Measurements from ENCODE around the gene SIGMAR1. TPM values are rescaled to one million over a fixed set of nuclear protein-coding genes. Genes with fewer than 3 reads are reported as not detected.

SIGMAR1 gene
- total and polyA plus RNA-seq, 8 donors = 18.3 to 27.2 (median 22.5) TPM

GRCh38 chr9:34684145-34684544 is 46.6 kb upstream of the SIGMAR1 start:
- no peak for DNase-seq
- intact Hi-C loops (cut with DNase I) = no loop called here
- no peaks in the 10 kb centered on the region for H3K9me3 ChIP-seq
- no peaks in the 10 kb centered on the region for H3K27me3 ChIP-seq
- H3K4me3 ChIP-seq = no peak overlapping the region
- no peak for ATAC-seq
- 83 to 94% methylated on average over 4 of the region's 4 CpGs for WGBS, 2 donors
- TF ChIP-seq CTCF (IDR thresholded peaks at IDR 0.05) = no peak
- H3K36me3 ChIP-seq = no peaks in the 10 kb centered on the region
- no peak overlapping the region for H3K27ac ChIP-seq
- H3K4me1 ChIP-seq = no peaks in the 10 kb centered on the region
- FAIRE-seq = no peak

- no peaks in the 10 kb centered on the region for H3K4me1 ChIP-seq
- H3K27me3 ChIP-seq = no peaks in the 10 kb centered on the region
- intact Hi-C loops (cut with DNase I) = no loop called here
- no peak for FAIRE-seq
- no peak overlapping the region for H3K27ac ChIP-seq
- ATAC-seq = peak in 2 of 4 donors; percentile 28 to 54
- DNase-seq = no peak
- H3K4me3 ChIP-seq = no peak overlapping the region
- H3K36me3 ChIP-seq = no peaks in the 10 kb centered on the region
- 95 to 98% methylated on average over 2 of the region's 2 CpGs for WGBS, 2 donors
- no peaks in the 10 kb centered on the region for H3K9me3 ChIP-seq
- TF ChIP-seq CTCF (IDR thresholded peaks at IDR 0.05) = no peak
Observed at GRCh38 chr9:34675869-34676268, 38.3 kb upstream of the SIGMAR1 start.

- TF ChIP-seq CTCF (IDR thresholded peaks at IDR 0.05) = peak in 3 of 4 donors; percentile 10 to 45 (median 29)
- Histone ChIP-seq H3K36me3 (no peaks in the 10 kb centered on the region), H3K27ac (no peak overlapping the region), H3K27me3 (no peaks in the 10 kb centered on the region), H3K9me3 (no peaks in the 10 kb centered on the region), H3K4me3 (no peak overlapping the region), H3K4me1 (no peaks in the 10 kb centered on the region)
- FAIRE-seq (no peak), DNase-seq (peak in 3 of 6 donors; percentile 34 to 80 (median 57)), ATAC-seq (peak in 3 of 4 donors; percentile 82 to 96 (median 89))
- whole genome bisulfite sequencing, 2 donors = 43 to 52% methylated on average over 10 of the region's 10 CpGs
- intact Hi-C loops (cut with DNase I) = no loop called here
Observed at GRCh38 chr9:34675048-34675714, 37.6 kb upstream of the SIGMAR1 start.

- TF ChIP-seq CTCF (IDR thresholded peaks at IDR 0.05) = no peak
- Histone ChIP-seq H3K36me3 (no peaks in the 10 kb centered on the region), H3K9me3 (no peaks in the 10 kb centered on the region), H3K27ac (no peak overlapping the region), H3K4me3 (no peak overlapping the region), H3K27me3 (no peaks in the 10 kb centered on the region), H3K4me1 (no peaks in the 10 kb centered on the region)
- FAIRE-seq = no peak
- intact Hi-C loops (cut with DNase I) = no loop called here
- DNase-seq = no peak
- WGBS, 2 donors = 37 to 39% methylated on average over 3 of the region's 3 CpGs
- ATAC-seq = no peak
Observed at GRCh38 chr9:34674440-34674839, 36.9 kb upstream of the SIGMAR1 start.

GRCh38 chr9:34671307-34671706 is 33.7 kb upstream of the SIGMAR1 start:
- Histone ChIP-seq H3K4me1 (no peaks in the 10 kb centered on the region), H3K9me3 (no peaks in the 10 kb centered on the region), H3K36me3 (no peaks in the 10 kb centered on the region), H3K27ac (no peak overlapping the region), H3K4me3 (no peak overlapping the region), H3K27me3 (no peaks in the 10 kb centered on the region)
- DNase-seq (no peak), ATAC-seq (no peak), FAIRE-seq (no peak)
- intact Hi-C loops (cut with DNase I) = no loop called here
- WGBS, 2 donors = 82 to 84% methylated on average over 1 of the region's 1 CpG
- TF ChIP-seq CTCF (IDR thresholded peaks at IDR 0.05) = no peak

Data from pancreas (tissue), 10 donors.